PC-3 (cell line): ENCODE measurements around the gene SEC14L1.

Experiments used
- CTCF ChIP-seq: fragments of 300-600 bp; sonication (generic); conservative IDR thresholded peaks from 2 replicates; pipeline ENCODE4 v1.5.1; 2017; ENCODE audit warnings: antibody characterized with exemption, low read depth, mild to moderate bottlenecking, low read length
- EZH2 ChIP-seq: fragments of 300-600 bp; sonication (generic); IDR thresholded peaks from one replicate; pipeline ENCODE4 v1.6.1; 2017; ENCODE audit warnings: antibody characterized with exemption, mild to moderate bottlenecking, low read length; ENCODE audit not compliant: unreplicated experiment
- EZH2phosphoT487 ChIP-seq: fragments of 300-600 bp; sonication (generic); IDR thresholded peaks from 2 replicates; pipeline ENCODE4 v1.6.1; 2018; ENCODE audit warnings: mild to moderate bottlenecking, antibody characterized with exemption, low read length, borderline replicate concordance

GRCh38 chr17:77190576-77190975 lies 49.8 kb downstream of the SEC14L1 start:
- TF ChIP-seq CTCF (no peak), EZH2 (no peak), EZH2phosphoT487 (no peak)
